Ishikawa (cell line): ENCODE measurements around the gene NDFIP1.
A peak's percentile ranks its signal among the peaks of the same experiment; 100 is the strongest.

Source experiments
- CEBPB ChIP-seq: IDR thresholded peaks from 2 replicates; pipeline ENCODE4 v1.6.1; 2012
- CREB1 ChIP-seq: IDR thresholded peaks from 2 replicates; pipeline ENCODE4 v1.6.1; 2012; ENCODE audit warnings: low read depth
- EGR1 ChIP-seq: IDR thresholded peaks from 2 replicates; pipeline ENCODE4 v1.6.1; 2012
- EP300 ChIP-seq: IDR thresholded peaks from 2 replicates; pipeline ENCODE4 v1.6.1; 2012; ENCODE audit warnings: borderline replicate concordance
- FOXM1 ChIP-seq: IDR thresholded peaks from 2 replicates; pipeline ENCODE4 v1.6.1; 2012; ENCODE audit warnings: low read depth, borderline replicate concordance
- NFIC ChIP-seq: IDR thresholded peaks from 2 replicates; pipeline ENCODE4 v1.6.1; 2012
- RAD21 ChIP-seq: IDR thresholded peaks from 2 replicates; pipeline ENCODE4 v1.6.1; 2012; ENCODE audit warnings: low read depth
- TAF1 ChIP-seq: IDR thresholded peaks from 2 replicates; pipeline ENCODE4 v1.6.1; 2012; ENCODE audit warnings: low read depth, mild to moderate bottlenecking
- TCF12 ChIP-seq: IDR thresholded peaks from 2 replicates; pipeline ENCODE4 v1.6.1; 2012; ENCODE audit warnings: low read depth
- TEAD4 ChIP-seq: IDR thresholded peaks from 2 replicates; pipeline ENCODE4 v1.6.1; 2012
- YY1 ChIP-seq: IDR thresholded peaks from 2 replicates; pipeline ENCODE4 v1.6.1; 2012; ENCODE audit warnings: low read depth
- ZBTB7A ChIP-seq: IDR thresholded peaks from 2 replicates; pipeline ENCODE4 v1.6.1; 2012; ENCODE audit warnings: low read depth
- TF ChIP-seq, protein P1 (sequence below): IDR thresholded peaks from 2 replicates; pipeline ENCODE4 v1.6.1; 2012
- TF ChIP-seq, protein P2 (sequence below): IDR thresholded peaks from 2 replicates; pipeline ENCODE4 v1.6.1; 2012
- TF ChIP-seq, protein P3 (sequence below): IDR thresholded peaks from 2 replicates; pipeline ENCODE4 v1.6.1; 2012; ENCODE audit warnings: low read depth, mild to moderate bottlenecking

NDFIP1 gene

DNA sequence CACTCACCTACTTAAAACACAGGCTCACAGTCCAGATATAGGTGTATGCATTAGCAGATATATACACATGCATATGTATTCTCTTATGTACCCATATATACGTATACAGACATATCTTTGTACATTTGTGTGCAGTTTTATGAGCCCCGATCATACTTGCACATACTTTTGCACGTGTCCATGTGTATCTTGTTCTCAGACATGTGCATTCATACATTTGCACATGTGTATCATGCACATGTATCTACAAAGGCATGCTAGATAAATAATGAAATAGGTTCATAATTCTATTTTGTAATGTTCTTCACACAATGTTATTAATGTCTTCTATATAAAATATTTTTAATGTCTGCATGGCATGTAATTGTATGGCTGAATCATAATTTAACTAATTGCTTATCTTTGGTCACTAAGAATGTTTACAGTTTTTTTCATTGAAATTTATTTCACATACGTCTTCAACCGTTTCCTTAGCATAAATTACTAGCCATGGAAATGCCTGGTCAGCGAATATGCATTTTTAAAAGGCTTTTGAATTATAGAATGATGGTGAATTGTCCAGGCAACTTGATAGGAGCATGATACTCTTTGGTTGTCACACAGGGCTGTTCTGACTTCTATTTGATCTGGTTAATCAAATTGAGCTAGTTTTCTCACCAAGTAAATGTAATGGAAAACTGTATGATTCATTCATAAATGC is 2.6 kb downstream of the NDFIP1 start:
- no peak for TF ChIP-seq TAF1
- TF ChIP-seq, protein P1, sequence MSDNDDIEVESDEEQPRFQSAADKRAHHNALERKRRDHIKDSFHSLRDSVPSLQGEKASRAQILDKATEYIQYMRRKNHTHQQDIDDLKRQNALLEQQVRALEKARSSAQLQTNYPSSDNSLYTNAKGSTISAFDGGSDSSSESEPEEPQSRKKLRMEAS, result no peak
- no peak for TF ChIP-seq EGR1
- no peak for TF ChIP-seq FOXM1
- TF ChIP-seq, protein P2, sequence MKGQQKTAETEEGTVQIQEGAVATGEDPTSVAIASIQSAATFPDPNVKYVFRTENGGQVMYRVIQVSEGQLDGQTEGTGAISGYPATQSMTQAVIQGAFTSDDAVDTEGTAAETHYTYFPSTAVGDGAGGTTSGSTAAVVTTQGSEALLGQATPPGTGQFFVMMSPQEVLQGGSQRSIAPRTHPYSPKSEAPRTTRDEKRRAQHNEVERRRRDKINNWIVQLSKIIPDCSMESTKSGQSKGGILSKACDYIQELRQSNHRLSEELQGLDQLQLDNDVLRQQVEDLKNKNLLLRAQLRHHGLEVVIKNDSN, result no peak
- no peak for TF ChIP-seq EP300
- TF ChIP-seq RAD21, result no peak

DNA sequence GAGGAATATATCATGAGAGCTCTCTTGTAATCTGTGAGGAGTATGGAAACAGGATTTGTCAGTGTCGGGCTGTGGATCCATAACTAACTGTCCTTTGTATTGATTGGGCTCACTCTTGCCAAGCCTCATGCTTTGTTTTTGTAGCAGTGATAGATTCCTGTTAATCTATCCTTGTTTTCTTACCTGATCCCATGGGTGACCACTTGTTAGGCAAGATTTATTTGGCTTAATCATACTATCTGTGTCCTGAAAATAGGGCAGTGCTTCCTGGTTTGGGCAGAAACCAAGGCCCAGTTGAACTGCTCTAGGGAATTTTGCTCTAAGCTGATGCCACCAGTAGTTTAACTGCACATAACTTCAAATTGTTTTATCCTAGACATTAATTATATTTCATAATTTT is 6.1 kb downstream of the NDFIP1 start:
- TF ChIP-seq TEAD4, result no peak
- no peak for TF ChIP-seq CREB1
- TF ChIP-seq EGR1, result no peak
- no peak for TF ChIP-seq YY1
- no peak for TF ChIP-seq EP300
- TF ChIP-seq CEBPB, result no peak
- TF ChIP-seq FOXM1, result no peak
- no peak for TF ChIP-seq TCF12
- TF ChIP-seq, protein P2, result no peak
- no peak for TF ChIP-seq TAF1
- TF ChIP-seq NFIC, result no peak

DNA sequence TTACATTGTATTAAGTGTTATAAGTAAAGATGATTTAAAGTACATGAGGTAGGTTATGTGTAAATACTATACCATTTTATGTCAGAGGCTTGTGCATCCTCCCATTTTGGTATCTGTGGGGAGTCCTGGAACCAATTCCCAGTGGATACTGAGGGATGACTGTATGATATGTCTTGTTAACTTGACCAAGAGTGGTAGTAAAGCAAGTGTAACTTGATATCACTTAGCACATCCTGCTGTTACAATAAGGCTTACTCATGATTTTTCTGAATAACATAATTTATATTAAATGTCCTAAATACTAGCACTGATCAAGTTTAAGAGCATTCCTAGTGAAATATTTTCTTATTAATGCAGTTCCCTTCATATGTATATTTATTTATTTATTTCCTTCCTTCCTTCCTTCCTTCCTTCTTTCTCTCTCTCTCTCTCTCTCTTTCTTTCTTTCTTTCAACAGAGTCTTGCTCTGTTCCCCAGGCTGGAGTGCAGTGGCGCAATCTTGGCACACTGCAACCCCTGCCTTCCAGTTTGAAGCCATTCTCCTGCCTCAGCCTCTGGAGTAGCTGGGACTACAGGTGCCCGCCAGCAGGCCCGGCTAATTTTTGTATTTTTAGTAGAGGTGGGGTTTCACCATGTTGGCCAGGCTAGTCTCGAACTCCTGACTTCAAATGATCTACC is 7.5 kb downstream of the NDFIP1 start:
- TF ChIP-seq CEBPB (peak; percentile 35; the same call in 1 of the 2 replicates), TAF1 (no peak), TCF12 (no peak)

DNA sequence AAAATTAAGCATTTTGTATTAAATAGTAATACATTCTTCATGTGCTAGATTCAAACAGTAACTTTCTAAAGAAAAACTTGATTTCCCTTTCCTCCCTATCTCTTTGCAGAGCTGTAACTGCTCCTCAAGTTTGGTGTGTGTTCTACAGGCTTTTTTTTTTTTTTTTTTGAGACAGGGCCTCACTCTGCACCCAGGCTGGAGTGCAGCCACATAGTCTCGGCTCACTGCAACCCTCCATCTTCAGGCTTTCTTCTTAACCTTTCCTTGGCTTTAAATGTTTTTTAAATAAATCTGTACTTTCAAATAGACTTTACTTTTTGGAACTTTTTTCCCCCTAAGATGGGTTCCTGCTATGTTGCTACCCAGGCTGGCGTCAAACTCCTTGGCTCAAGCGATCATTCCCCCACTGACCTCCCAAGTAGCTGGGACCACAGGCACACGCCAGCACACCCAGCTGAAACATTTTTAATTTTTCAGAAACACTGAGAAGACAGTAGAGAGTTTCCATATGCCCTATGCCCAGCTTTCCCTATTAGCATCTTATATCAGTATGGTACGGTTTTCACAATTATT is 9.1 kb downstream of the NDFIP1 start:
- TF ChIP-seq EGR1 (no peak), YY1 (no peak), RAD21 (no peak), NFIC (no peak), ZBTB7A (no peak), CREB1 (no peak), EP300 (no peak), TCF12 (no peak), TAF1 (no peak), CEBPB (no peak), TEAD4 (no peak), FOXM1 (no peak)
- TF ChIP-seq, protein P2, result no peak
- TF ChIP-seq, protein P3, sequence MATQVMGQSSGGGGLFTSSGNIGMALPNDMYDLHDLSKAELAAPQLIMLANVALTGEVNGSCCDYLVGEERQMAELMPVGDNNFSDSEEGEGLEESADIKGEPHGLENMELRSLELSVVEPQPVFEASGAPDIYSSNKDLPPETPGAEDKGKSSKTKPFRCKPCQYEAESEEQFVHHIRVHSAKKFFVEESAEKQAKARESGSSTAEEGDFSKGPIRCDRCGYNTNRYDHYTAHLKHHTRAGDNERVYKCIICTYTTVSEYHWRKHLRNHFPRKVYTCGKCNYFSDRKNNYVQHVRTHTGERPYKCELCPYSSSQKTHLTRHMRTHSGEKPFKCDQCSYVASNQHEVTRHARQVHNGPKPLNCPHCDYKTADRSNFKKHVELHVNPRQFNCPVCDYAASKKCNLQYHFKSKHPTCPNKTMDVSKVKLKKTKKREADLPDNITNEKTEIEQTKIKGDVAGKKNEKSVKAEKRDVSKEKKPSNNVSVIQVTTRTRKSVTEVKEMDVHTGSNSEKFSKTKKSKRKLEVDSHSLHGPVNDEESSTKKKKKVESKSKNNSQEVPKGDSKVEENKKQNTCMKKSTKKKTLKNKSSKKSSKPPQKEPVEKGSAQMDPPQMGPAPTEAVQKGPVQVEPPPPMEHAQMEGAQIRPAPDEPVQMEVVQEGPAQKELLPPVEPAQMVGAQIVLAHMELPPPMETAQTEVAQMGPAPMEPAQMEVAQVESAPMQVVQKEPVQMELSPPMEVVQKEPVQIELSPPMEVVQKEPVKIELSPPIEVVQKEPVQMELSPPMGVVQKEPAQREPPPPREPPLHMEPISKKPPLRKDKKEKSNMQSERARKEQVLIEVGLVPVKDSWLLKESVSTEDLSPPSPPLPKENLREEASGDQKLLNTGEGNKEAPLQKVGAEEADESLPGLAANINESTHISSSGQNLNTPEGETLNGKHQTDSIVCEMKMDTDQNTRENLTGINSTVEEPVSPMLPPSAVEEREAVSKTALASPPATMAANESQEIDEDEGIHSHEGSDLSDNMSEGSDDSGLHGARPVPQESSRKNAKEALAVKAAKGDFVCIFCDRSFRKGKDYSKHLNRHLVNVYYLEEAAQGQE, result no peak
- TF ChIP-seq, protein P1, result no peak

DNA sequence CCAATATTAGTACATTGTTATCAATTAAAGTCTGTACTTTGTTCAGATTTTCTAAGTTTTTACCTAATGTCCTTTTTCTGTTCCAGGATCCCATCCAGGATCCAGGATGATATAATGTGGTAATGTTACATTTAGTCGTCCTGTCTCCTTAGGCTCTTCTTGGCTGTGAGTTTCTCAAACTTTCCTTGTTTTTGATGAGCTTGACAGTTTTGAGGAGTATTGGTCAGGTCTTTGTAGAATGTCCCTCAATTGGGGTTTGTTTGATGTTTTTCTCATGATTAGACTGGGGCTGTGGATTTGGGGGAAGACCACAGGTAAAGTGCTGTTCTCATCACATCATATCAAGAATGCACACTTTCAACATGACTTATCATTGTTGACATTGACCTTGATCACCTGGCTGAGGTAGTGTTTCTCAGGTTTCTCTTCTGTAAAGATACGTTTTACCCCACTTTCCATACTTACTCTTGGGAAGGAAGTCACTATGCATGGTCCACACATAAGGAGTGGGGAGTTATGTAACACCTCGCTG is 9.6 kb downstream of the NDFIP1 start:
- TF ChIP-seq TAF1, result no peak
- TF ChIP-seq YY1, result no peak
- TF ChIP-seq EGR1, result no peak
- no peak for TF ChIP-seq ZBTB7A
- TF ChIP-seq TCF12, result no peak
- TF ChIP-seq TEAD4, result no peak
- TF ChIP-seq, protein P2, result no peak
- TF ChIP-seq, protein P1, result no peak
- TF ChIP-seq RAD21, result no peak
- TF ChIP-seq CEBPB, result no peak
- TF ChIP-seq FOXM1, result no peak
- TF ChIP-seq EP300, result no peak
- TF ChIP-seq CREB1, result no peak
- TF ChIP-seq, protein P3, result no peak
- no peak for TF ChIP-seq NFIC
